Measurements from ENCODE around the gene ANKS1A.

DNA sequence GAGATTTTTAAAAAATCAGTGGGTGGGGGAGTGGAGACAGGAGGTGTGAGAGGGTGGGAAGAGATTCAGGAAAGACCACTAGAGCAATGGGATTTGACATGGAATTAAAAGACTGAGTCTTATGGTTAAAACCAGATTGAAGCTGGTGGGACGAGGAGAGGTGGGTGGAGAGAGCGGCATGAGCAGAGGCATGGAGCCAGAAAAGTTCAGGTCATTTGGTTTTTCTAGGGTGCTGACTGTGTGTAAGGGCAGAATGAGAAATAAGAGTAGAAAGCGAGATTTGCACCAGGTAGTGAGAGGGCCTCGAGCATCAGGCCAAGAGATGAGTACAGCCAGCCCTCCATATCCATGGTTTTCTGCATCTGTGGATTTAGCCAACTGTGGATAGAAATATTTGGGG lies 130.8 kb downstream of the ANKS1A start:
- no peak for TF ChIP-seq GATA3 (IDR thresholded peaks at IDR 0.05; ENCODE audit: low read depth, low read length)
- TF ChIP-seq GATA2 (IDR thresholded peaks at IDR 0.05; ENCODE audit: low read depth, low read length), result no peak
